GM18508 (cell line): ENCODE data around the gene HSDL2.
"Not testable (repeated sequence)": the region's sequence is repeated elsewhere in the genome, so short reads cannot be mapped to it uniquely, and the experiment has no call there.

Experiments used
- ATAC-seq: cut with Tn5 transposase; IDR thresholded peaks from one replicate; pipeline ENCODE4 v1.9.1; 2021; ENCODE audit warnings: moderate number of reproducible peaks; ENCODE audit not compliant: insufficient read depth, unreplicated experiment

HSDL2 gene

DNA sequence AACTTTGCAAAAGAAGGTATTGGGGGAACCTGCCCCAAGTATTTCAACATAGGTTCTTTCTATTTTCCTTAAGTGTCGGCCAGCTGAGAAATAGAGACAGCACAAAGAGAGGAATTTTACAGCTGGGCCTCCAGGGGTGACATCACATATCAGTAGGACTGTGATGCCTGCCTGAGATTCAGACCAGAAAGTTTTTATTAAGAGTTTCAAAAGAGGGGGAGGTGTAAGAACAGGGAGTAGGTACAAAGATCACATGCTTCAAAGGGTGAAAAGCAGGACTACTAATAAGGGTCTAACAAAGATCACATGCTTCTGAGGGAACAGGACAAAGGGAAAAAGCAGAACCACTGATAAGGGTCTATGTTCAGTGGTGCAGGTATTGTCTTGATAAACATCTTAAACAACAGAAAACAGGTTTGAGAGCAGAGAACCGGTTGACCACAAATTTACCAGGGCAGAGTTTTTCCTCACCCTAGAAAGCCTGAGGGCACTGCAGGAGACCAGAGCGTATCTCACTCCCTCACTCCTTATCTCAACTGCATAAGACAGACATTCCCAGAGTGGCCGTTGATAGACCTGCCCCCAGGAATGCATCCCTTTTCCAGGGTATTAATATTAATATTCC, 12.1 kb downstream of the HSDL2 start:
- ATAC-seq = not testable (repeated sequence)

- not testable (repeated sequence) for ATAC-seq
Measured at GRCh38 chr9:112393146-112393545, 13.2 kb downstream of the HSDL2 start.

DNA sequence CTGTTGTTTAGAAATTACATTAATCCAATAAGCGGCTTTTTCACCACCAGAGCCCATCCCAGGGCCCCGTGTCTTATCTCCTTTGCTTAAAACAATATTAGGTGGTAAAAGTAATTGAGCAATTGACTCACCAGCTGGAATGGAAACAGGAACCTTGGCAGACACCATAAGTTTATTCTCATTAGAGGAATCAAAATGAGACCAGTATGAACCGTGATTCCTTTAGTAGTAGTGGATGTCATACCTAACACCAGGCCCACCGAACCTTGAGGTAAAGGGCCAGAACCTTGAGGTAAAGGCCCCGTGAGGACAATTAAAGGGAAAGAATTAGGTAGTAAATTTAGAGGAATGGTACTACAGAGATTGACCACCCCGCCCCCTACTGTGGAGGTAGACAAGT, 16.5 kb downstream of the HSDL2 start:
- ATAC-seq = no peak

- no peak for ATAC-seq
Measured at GRCh38 chr9:112396872-112397271, 17.0 kb downstream of the HSDL2 start.

DNA sequence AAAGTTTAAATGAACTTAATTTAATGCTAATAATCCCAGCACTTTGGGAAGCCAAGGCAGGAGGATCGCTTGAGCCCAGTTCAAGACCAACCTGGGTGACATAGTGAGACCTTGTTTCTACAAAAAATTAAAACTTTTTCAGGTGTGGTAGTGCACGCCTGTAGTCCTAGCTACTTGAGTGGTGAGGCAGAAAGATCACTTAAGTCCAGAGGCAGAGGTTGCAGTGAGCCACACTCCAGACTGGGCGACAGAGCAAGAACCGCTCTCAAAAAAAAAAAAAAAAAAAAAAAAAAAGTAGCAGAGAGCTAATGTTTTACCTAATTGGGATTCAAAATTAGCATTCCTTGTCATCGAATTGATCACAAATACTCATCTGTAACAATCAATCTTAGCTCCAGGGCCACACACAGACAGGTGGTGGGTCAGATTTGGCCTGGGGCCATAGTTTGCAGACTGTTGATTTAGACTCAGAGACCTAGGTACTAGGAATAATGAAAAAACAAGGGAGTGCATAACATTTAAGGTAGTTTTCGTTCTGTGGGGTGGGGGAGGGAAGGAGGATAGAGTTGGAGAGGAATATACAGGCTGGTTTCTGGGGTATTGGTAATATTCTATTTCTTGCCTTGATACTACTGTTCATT, 21.4 kb downstream of the HSDL2 start:
- no peak for ATAC-seq

GRCh38 chr9:112403614-112404201, 23.8 kb downstream of the HSDL2 start:
- no peak for ATAC-seq

DNA sequence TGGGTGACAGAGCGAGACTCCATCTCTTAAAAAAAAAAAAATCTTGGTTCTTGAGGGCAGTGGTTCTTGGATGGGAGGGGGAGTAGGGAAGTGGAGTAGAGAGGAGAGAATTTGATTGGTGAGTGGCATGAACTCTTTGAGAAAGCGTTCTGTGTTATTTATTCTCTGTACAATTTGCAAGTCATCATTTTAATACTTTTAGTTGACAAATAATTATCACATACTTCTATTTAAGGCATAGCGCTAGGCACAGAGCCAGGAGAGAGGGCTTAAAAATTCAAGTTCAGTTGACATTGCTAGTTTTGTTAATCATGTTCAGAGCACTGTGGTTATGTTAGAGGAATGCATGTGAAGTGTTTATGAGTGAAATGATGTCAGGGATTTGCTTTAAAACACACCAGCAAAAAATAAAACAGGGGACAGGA, 24.6 kb downstream of the HSDL2 start:
- ATAC-seq = no peak

DNA sequence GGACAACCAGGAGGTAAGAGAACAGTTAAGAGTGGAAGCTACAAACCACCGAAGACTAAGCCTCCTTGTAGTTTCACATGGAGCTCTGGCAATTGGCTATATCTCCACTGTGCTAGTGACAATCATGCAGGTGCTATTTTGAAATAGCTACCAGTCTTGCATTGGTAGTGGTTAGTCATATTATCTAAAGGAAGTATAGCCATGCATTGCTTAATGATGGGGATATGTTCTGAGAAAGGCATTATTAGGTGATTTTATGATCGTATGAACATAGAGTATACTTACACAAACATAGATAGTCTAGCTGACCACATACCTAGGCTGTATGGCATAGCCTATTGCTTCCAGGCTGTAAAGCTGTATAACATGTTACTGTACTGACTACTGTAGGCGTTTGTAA, 28.4 kb downstream of the HSDL2 start:
- ATAC-seq = no peak

DNA sequence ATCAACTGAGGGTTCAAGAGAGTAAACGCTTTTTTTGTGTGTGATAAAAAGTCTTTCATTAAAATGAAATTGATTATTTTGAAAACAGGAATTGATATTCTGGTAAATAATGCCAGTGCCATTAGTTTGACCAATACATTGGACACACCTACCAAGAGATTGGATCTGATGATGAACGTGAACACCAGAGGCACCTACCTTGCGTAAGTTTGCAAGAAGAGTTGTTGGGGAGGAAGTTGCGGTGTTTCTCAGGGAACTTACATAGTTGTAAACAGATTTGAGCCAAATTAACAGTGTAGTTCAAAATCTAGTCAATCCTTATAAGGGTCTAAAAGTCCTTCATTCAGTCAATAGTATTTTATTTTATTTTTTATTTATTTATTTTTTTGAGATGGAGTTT, 28.9 kb downstream of the HSDL2 start:
- ATAC-seq = no peak

DNA sequence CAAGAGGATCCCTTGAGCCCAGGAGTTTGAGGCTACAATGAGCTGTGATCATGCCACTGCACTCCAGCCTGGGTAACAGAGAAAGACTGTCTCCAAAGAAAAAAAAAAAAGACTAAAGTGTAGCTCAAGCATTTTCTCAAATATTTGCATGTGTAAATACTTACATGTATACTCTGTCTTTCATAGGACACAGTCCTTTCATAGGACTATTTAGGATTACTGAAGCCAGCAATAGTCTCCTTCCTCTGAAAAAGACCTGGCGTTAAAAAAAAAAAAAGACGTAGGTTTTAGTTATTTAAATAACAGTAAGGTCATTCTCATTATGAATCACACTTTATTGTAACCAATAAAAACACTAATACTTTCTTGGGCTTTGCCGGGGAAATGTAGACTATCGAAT, 29.9 kb downstream of the HSDL2 start:
- no peak for ATAC-seq

GRCh38 chr9:112411626-112412027, 31.7 kb downstream of the HSDL2 start:
- no peak for ATAC-seq

GRCh38 chr9:112413728-112414127, 33.8 kb downstream of the HSDL2 start:
- ATAC-seq = not testable (repeated sequence)

DNA sequence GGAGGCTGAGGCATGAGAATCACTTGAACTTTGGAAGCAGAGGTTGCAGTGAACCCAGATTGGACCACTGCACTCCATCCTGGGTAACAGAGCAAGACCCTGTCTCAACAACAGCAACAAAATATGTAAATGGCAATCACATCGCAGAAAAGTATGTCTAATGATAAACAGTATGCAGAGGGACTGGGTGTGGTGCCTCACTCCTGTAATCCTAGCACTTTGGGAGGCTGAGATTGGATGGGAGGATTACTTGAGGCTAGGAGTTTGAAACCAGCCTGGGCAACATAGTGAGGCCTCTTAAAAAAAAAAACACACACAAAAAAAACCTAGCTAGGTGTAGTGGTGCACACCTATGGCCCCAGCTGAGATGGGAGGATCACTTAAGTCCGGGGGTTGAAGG, 40.3 kb downstream of the HSDL2 start:
- no peak for ATAC-seq

DNA sequence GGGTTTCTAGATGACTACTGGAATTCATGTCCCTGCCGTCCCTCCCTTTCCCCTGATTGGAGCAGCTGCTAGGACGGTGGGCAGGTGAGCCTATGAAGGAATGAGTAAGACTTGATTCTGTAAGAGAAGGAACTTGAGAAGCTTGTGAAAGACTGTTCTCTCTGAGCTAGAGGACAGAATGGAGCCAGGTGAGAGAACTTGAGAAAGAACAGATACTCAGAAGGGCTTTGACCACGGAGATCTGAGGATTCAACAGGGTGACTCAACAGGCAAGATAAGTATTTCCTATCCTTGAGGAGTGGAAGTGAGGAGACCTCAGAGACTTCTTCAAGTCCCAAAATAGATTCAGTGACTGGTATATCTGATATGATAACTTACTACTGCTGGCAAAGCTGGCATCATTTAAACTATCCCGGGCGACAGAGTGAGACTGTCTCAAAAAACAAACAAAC, 41.9 kb downstream of the HSDL2 start:
- ATAC-seq = no peak

- ATAC-seq = no peak
Measured at GRCh38 chr9:112422417-112423148, 42.7 kb downstream of the HSDL2 start.

GRCh38 chr9:112430006-112430522, 50.2 kb downstream of the HSDL2 start:
- no peak for ATAC-seq

- no peak for ATAC-seq
Measured at GRCh38 chr9:112433499-112434392, 53.8 kb downstream of the HSDL2 start.

- ATAC-seq = no peak
Measured at GRCh38 chr9:112434487-112434886, 54.6 kb downstream of the HSDL2 start.

DNA sequence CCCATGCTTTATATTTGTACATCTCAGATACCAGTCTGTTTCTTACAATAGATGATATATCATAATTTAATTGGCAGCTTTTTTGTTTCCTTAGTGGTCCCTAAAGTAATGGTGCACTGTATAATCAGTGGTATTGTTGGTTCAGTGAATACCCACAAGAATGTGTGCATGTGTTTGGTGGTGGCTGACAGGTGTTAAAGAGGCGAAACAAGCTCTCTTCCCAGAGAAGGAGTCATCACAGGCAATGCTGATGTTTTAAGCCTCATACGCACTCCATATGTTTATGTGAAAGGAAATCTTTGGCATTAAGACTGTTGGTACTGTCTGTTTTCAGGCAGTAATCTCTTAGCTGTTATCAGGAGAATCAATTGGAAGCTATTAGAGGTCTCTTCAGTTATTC, 57.5 kb downstream of the HSDL2 start:
- no peak for ATAC-seq

DNA sequence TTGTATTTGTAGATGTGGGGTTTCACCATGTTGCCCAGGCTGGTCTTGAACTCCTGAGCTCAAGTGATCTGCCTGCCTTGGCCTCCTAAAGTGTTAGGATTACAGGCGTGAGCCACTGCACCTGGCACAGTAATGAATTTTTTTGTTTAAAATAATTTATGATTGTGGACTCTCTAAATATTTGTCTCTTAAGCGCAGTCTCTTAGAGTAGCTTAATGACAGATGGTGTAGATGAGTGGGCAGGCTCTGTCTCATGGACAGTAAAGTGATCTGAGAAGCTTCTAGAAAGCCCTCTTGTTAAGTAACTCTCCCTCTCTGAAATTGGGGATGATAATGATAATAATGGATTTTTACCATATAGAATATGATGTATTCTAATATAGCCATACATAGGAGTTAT, 59.3 kb downstream of the HSDL2 start:
- no peak for ATAC-seq
